AG04450 (cell line): ENCODE data around the gene GSTM4. TPM values are rescaled to one million over a fixed set of nuclear protein-coding genes. Genes with fewer than 3 reads are reported as not detected.

Experiments used
- CTCF ChIA-PET: fragments of 300-600, 350-600 bp; formaldehyde crosslinking; extraction: SDS; loops from one replicate; lab custom pipeline; 2022; ENCODE audit warnings: antibody characterized with exemption, inconsistent platforms; lab: Charles Lee
- POLR2A ChIA-PET: fragments of 350-600 bp; formaldehyde crosslinking; extraction: SDS; loops from one replicate; lab custom pipeline; 2021; ENCODE audit warnings: antibody characterized with exemption, inconsistent platforms; lab: Yijun Ruan, JAX
- DNase-seq: peaks from one replicate; pipeline ENCODE4 v3.0.0-alpha.2; 2011; ENCODE audit warnings: low read depth, low spot score
- H3K27ac ChIP-seq: one replicate; pipeline ENCODE4 v1.5.1; 2012; ENCODE audit warnings: low read depth, low read length, control low read depth
- H3K27me3 ChIP-seq: one replicate; pipeline ENCODE4 v1.6.0; 2012; ENCODE audit warnings: low read length; ENCODE audit not compliant: control insufficient read depth, insufficient read depth
- H3K4me3 ChIP-seq: 2 replicates; pipeline ENCODE4 v1.5.1; 2011; ENCODE audit warnings: mild to moderate bottlenecking, low read depth, low read length, control low read depth
- H3K9me3 ChIP-seq: 2 replicates; pipeline ENCODE4 v1.5.1; 2012; ENCODE audit warnings: low read length; ENCODE audit not compliant: control insufficient read depth, insufficient read depth
- CTCF ChIP-seq: IDR thresholded peaks from 2 replicates; pipeline ENCODE4 v1.5.1; 2011; ENCODE audit warnings: low read depth, low read length, control low read depth, inconsistent platforms
- polyA plus RNA-seq: library from polyadenylated mRNA; depleted of rRNA; stranded (reverse); fragments of >200 nt; gene quantifications from 2 replicates; pipeline ENCODE4 v1.2.3, GENCODE V29; 2011

GSTM4 gene
- polyA plus RNA-seq, 1 experiment, result 62.6 TPM

GRCh38 chr1:109639063-109639840, 16.6 kb upstream of the GSTM4 start:
- no peak overlapping the region for H3K27ac ChIP-seq
- TF ChIP-seq CTCF, result no peak
- ChIA-PET CTCF (interaction anchor here (0.6 to 10.9 kb wide), 52 partner anchors 11 to 386 kb away, joined by 3 to 365 read pairs (median 5); partner anchors contain the start of genes AHCYL1, AMIGO1, AMPD2 and EPS8L3), POLR2A (interaction anchor here (0.9 to 2.2 kb wide), 2 partner anchors 22 to 91 kb away, joined by 3 to 15 read pairs; partner anchors contain the start of gene GNAI3)
- H3K4me3 ChIP-seq, result no peak overlapping the region
- no peaks in the 10 kb centered on the region for H3K27me3 ChIP-seq
- DNase-seq, result no peak
- H3K9me3 ChIP-seq, result no peaks in the 10 kb centered on the region

- no peak for DNase-seq
- TF ChIP-seq CTCF, result no peak
- CTCF ChIA-PET, result interaction anchor here (0.6 to 10.9 kb wide), 68 partner anchors 11 to 468 kb away, joined by 3 to 365 read pairs (median 5); partner anchors contain the start of genes AHCYL1, AMIGO1, AMPD2 and EPS8L3
Observed at GRCh38 chr1:109639841-109640184, 16.1 kb upstream of the GSTM4 start.

GRCh38 chr1:109640285-109640865, 15.5 kb upstream of the GSTM4 start:
- Histone ChIP-seq H3K9me3 (no peaks in the 10 kb centered on the region), H3K27ac (no peak overlapping the region), H3K4me3 (no peak overlapping the region), H3K27me3 (no peaks in the 10 kb centered on the region)
- CTCF ChIA-PET, result interaction anchor here (0.6 to 10.9 kb wide), 69 partner anchors 10 to 469 kb away, joined by 3 to 365 read pairs (median 5); partner anchors contain the start of genes AHCYL1, AMIGO1, AMPD2 and EPS8L3
- peak; percentile 91 for TF ChIP-seq CTCF
- DNase-seq, result no peak
- POLR2A ChIA-PET, result interaction anchor here (0.6 to 2.2 kb wide), 6 partner anchors 9 to 389 kb away, joined by 3 to 15 read pairs (median 4); partner anchors contain the start of genes AHCYL1, GNAI3 and GSTM4

More at GRCh38 chr1:109639841-109640184, 16.1 kb upstream of the GSTM4 start:
- no peaks in the 10 kb centered on the region for H3K9me3 ChIP-seq
- POLR2A ChIA-PET, result interaction anchor here (0.7 to 2.2 kb wide), 6 partner anchors 10 to 344 kb away, joined by 3 to 15 read pairs (median 4); partner anchors contain the start of genes AHCYL1, GNAI3 and GSTM4
- H3K4me3 ChIP-seq, result no peak overlapping the region
- H3K27me3 ChIP-seq, result no peaks in the 10 kb centered on the region
- H3K27ac ChIP-seq, result no peak overlapping the region

- CTCF ChIA-PET, result interaction anchor here (0.8 to 10.9 kb wide), 27 partner anchors 10 to 370 kb away, joined by 3 to 365 read pairs (median 8); partner anchors contain the start of genes AHCYL1, AMIGO1, AMPD2 and EPS8L3
- Histone ChIP-seq H3K27me3 (no peaks in the 10 kb centered on the region), H3K27ac (no peak overlapping the region), H3K9me3 (no peaks in the 10 kb centered on the region), H3K4me3 (no peak overlapping the region)
- POLR2A ChIA-PET, result interaction anchor here (1.0 to 2.2 kb wide), 2 partner anchors 14 to 93 kb away, joined by 3 to 15 read pairs; partner anchors contain the start of genes GNAI3 and GSTM4
- TF ChIP-seq CTCF, result no peak
- DNase-seq, result no peak
Observed at GRCh38 chr1:109641078-109641740, 14.7 kb upstream of the GSTM4 start.
